ENCODE measurements around the gene SHISA4.
A peak's percentile ranks its signal among the peaks of the same experiment; 100 is the strongest.
"Not testable (repeated sequence)": the region's sequence is repeated elsewhere in the genome, so short reads cannot be mapped to it uniquely, and the experiment has no call there.

Gene SHISA4

GRCh38 chr1:201888282-201889089, at the start of gene SHISA4:
SHISA4 (plus strand) TSS chr1:201888898; CDS start chr1:201888995, 97 bp downstream.
- no peak for DNase-seq (ENCODE audit: low spot score)

GRCh38 chr1:201839089-201839488, 49.6 kb upstream of the SHISA4 start:
- not testable (repeated sequence) for DNase-seq (ENCODE audit: low spot score)

- DNase-seq (ENCODE audit: low spot score): no peak
These were observed 48.6 kb upstream of the SHISA4 start for GRCh38 chr1:201840055-201840454.

GRCh38 chr1:201840490-201840889, 48.2 kb upstream of the SHISA4 start:
- no peak for DNase-seq (ENCODE audit: low spot score)

- DNase-seq (ENCODE audit: low spot score): no peak
These were observed 47.3 kb upstream of the SHISA4 start for GRCh38 chr1:201841265-201841912.

- no peak for DNase-seq (ENCODE audit: low spot score)
These were observed 46.1 kb upstream of the SHISA4 start for GRCh38 chr1:201842472-201843027.

GRCh38 chr1:201845331-201846083, 43.2 kb upstream of the SHISA4 start:
- no peak for DNase-seq (ENCODE audit: low spot score)

- DNase-seq (ENCODE audit: low spot score): no peak
These were observed 41.5 kb upstream of the SHISA4 start for GRCh38 chr1:201847150-201847549.

GRCh38 chr1:201848230-201848629, 40.5 kb upstream of the SHISA4 start:
- DNase-seq (ENCODE audit: low spot score): no peak

GRCh38 chr1:201849372-201850052, 39.2 kb upstream of the SHISA4 start:
- DNase-seq (ENCODE audit: low spot score): no peak

- no peak for DNase-seq (ENCODE audit: low spot score)
These were observed 38.7 kb upstream of the SHISA4 start for GRCh38 chr1:201850053-201850397.

GRCh38 chr1:201851949-201852348, 36.7 kb upstream of the SHISA4 start:
- no peak for DNase-seq (ENCODE audit: low spot score)

GRCh38 chr1:201856722-201857121, 32.0 kb upstream of the SHISA4 start:
- not testable (repeated sequence) for DNase-seq (ENCODE audit: low spot score)

GRCh38 chr1:201859424-201859823, 29.3 kb upstream of the SHISA4 start:
- no peak for DNase-seq (ENCODE audit: low spot score)

GRCh38 chr1:201861448-201861847, 27.2 kb upstream of the SHISA4 start:
- no peak for DNase-seq (ENCODE audit: low spot score)

GRCh38 chr1:201870397-201870796, 18.3 kb upstream of the SHISA4 start:
- DNase-seq (ENCODE audit: low spot score): no peak

GRCh38 chr1:201874672-201875071, 14.0 kb upstream of the SHISA4 start:
- no peak for DNase-seq (ENCODE audit: low spot score)

- DNase-seq (ENCODE audit: low spot score): no peak
These were observed 12.4 kb upstream of the SHISA4 start for GRCh38 chr1:201876148-201876818.

GRCh38 chr1:201877877-201878401, 10.8 kb upstream of the SHISA4 start:
- DNase-seq (ENCODE audit: low spot score): peak; percentile 67

GRCh38 chr1:201880928-201881571, 7.6 kb upstream of the SHISA4 start:
- no peak for DNase-seq (ENCODE audit: low spot score)

- DNase-seq (ENCODE audit: low spot score): no peak
These were observed 7.1 kb upstream of the SHISA4 start for GRCh38 chr1:201881617-201882016.
